Body of pancreas (tissue), 4 donors: Measurements from ENCODE around the gene LRRC51. TPM values are rescaled to one million over a fixed set of nuclear protein-coding genes. Genes with fewer than 3 reads are reported as not detected.
A peak's percentile ranks its signal among the peaks of the same experiment; 100 is the strongest.

ENCODE experiments used
- ATAC-seq: fragments of 150-250 bp; one replicate; pipeline ENCODE4 v1.9.1; 2016
- DNase-seq, 4 donors: peaks; one replicate each; pipeline ENCODE4 v3.0.0-alpha.2; 2019
- H3K27ac ChIP-seq, 4 donors: fragments of 200-600 bp; sonication (generic); 1 replicate in 3 of 4; 2 replicates in 1 of 4; pipeline versions ENCODE4 v1.5.1 to v1.6.1; 2016 to 2019; ENCODE audit warnings: mild to moderate bottlenecking in 1 of 4, mixed read lengths in 1 of 4, moderate library complexity in 1 of 4
- H3K27me3 ChIP-seq, 2 donors: fragments of 200-600 bp; sonication (generic); one replicate each; pipeline ENCODE4 v1.6.0; 2016; ENCODE audit warnings: mild to moderate bottlenecking in 1 of 2
- H3K36me3 ChIP-seq, 2 donors: fragments of 200-600 bp; sonication (generic); replicated peaks in 1 of 2; 2 replicates each; pipeline ENCODE4 v1.5.1; 2016; ENCODE audit warnings: low read depth in 2 of 2; ENCODE audit not compliant: insufficient read depth in 1 of 2
- H3K4me1 ChIP-seq: fragments of 200-600 bp; sonication (generic); one replicate; pipeline ENCODE4 v1.6.0; 2016
- H3K4me3 ChIP-seq, 2 donors: fragments of 200-600 bp; sonication (generic); 1 replicate in 1 of 2; 2 replicates in 1 of 2; pipeline ENCODE4 v1.5.1; 2016 to 2019
- H3K9me3 ChIP-seq, 3 donors: fragments of 200-600 bp; sonication (generic); 1 replicate in 2 of 3; 2 replicates in 1 of 3; pipeline ENCODE4 v1.5.1; 2016
- CTCF ChIP-seq, 7 experiments: fragments of 450-650 bp in 4 of 7; fragments of 200-600 bp in 3 of 7; sonication (generic) in 3 of 7; IDR thresholded peaks; one replicate each; pipeline ENCODE4 v1.5.1; 2016 to 2019; ENCODE audit warnings: antibody characterized with exemption in 7 of 7
- POLR2A ChIP-seq, 3 donors: fragments of 450-650 bp; IDR thresholded peaks; one replicate each; pipeline ENCODE4 v1.6.1; 2016; ENCODE audit warnings: antibody characterized with exemption in 3 of 3, mild to moderate bottlenecking in 2 of 3
- WGBS, 2 donors: methylation state at CpG; one replicate each; pipeline ENCODE4 v1.1.5; 2017; 5-methylcytosine and 5-hydroxymethylcytosine counted together
- intact Hi-C: fragments of 100-400 bp; cut with DNase I; formaldehyde crosslinking; loops from one replicate; pipeline ENCODE4 v1.15.1; 2023
- total RNA-seq, 2 donors: library from RNA; depleted of rRNA; stranded (reverse); fragments of >200 nt; gene quantifications; one replicate each; pipeline ENCODE4 v1.1.0, GENCODE V29; 2016

The LRRC51 gene
- total RNA-seq, 2 donors from 2014 or later = 2.3 to 9.9 TPM

- no peaks in the 10 kb centered on the region for H3K27me3 ChIP-seq
- peak overlapping the region; percentile 84 to 95 (median 88) for H3K27ac ChIP-seq
- no peak for DNase-seq
- peak overlapping the region; percentile 37 to 80 for H3K4me3 ChIP-seq
- peaks cover 14 to 15% of the 10 kb centered on the region in 2 donors for H3K36me3 ChIP-seq
- peaks cover 27% of the 10 kb centered on the region for H3K4me1 ChIP-seq
- 1% methylated on average over 9 of the region's 9 CpGs for WGBS, 2 donors
- no peak for ATAC-seq
- TF ChIP-seq CTCF (IDR thresholded peaks at IDR 0.05) = no peak
- TF ChIP-seq POLR2A (IDR thresholded peaks at IDR 0.05) = no peak
- H3K9me3 ChIP-seq = no peaks in the 10 kb centered on the region
- intact Hi-C loops = no loop called here
Measured at GRCh38 chr11:72102631-72102945, 21.9 kb downstream of the LRRC51 start.

- DNase-seq (peak; percentile 99 to 100 (median 100)), ATAC-seq (peak; percentile 99)
- H3K27ac ChIP-seq = peak within 1 kb of the TSS; percentile 84 to 95 (median 88)
- intact Hi-C loops = no loop called here
- no peaks in the 10 kb centered on the region for H3K27me3 ChIP-seq
- WGBS, 2 donors = 2 to 7% methylated on average over 10 to 64 of the region's 64 CpGs
- H3K36me3 ChIP-seq = peaks cover 8 to 9% of the 10 kb centered on the region in 2 donors
- peaks cover 27% of the 10 kb centered on the region for H3K4me1 ChIP-seq
- peak within 1 kb of the TSS; percentile 37 to 80 for H3K4me3 ChIP-seq
- TF ChIP-seq POLR2A (IDR thresholded peaks at IDR 0.05) (peak; percentile 56 to 86 (median 83)), CTCF (IDR thresholded peaks at IDR 0.05) (peak; percentile 5 to 81 (median 64))
- no peaks in the 10 kb centered on the region for H3K9me3 ChIP-seq
Measured at GRCh38 chr11:72102946-72103753, 22.5 kb downstream of the LRRC51 start, which contains the start of gene LAMTOR1. TSS of gene LAMTOR1 (minus strand) at chr11:72103297. CDS start at chr11:72103224, 73 bp downstream.

- H3K27me3 ChIP-seq = no peaks in the 10 kb centered on the region
- DNase-seq (no peak), ATAC-seq (no peak)
- H3K4me3 ChIP-seq = no peak overlapping the region
- 74 to 77% methylated on average over 11 of the region's 11 CpGs for WGBS, 2 donors
- no peaks in the 10 kb centered on the region for H3K9me3 ChIP-seq
- no peak for TF ChIP-seq POLR2A (IDR thresholded peaks at IDR 0.05)
- H3K36me3 ChIP-seq = peaks cover 2 to 3% of the 10 kb centered on the region in 2 donors
- H3K27ac ChIP-seq = peak overlapping the region; percentile 74 to 95 (median 86)
- intact Hi-C loops = no loop called here
- peaks cover 27% of the 10 kb centered on the region for H3K4me1 ChIP-seq
Measured at GRCh38 chr11:72103754-72104167, 23.1 kb downstream of the LRRC51 start.

- Histone ChIP-seq H3K27ac (no peak within 1 kb of the TSS), H3K4me1 (peaks cover 21% of the 10 kb centered on the region), H3K27me3 (no peaks in the 10 kb centered on the region), H3K4me3 (no peak within 1 kb of the TSS), H3K9me3 (no peaks in the 10 kb centered on the region), H3K36me3 (no peaks in the 10 kb centered on the region)
- WGBS, 2 donors = 87 to 92% methylated on average over 12 to 14 of the region's 14 CpGs
- ATAC-seq (no peak), DNase-seq (no peak)
- intact Hi-C loops = no loop called here
- TF ChIP-seq POLR2A (IDR thresholded peaks at IDR 0.05) = no peak
- TF ChIP-seq CTCF (IDR thresholded peaks at IDR 0.05) = no peak
Measured at GRCh38 chr11:72105888-72106287, 25.2 kb downstream of the LRRC51 start, which contains the start of gene TOMT. TSS of gene TOMT (plus strand) at chr11:72105924. CDS start at chr11:72105952, 28 bp downstream.

- no peaks in the 10 kb centered on the region for H3K27me3 ChIP-seq
- H3K4me3 ChIP-seq = no peak overlapping the region
- no peak for ATAC-seq
- peak overlapping the region; percentile 96 to 98 (median 96) for H3K27ac ChIP-seq
- 1% methylated on average over 9 to 10 of the region's 10 CpGs for WGBS, 2 donors
- intact Hi-C loops = no loop called here
- no peaks in the 10 kb centered on the region for H3K9me3 ChIP-seq
- peaks cover 15% of the 10 kb centered on the region for H3K4me1 ChIP-seq
- H3K36me3 ChIP-seq = no peaks in the 10 kb centered on the region
- no peak for DNase-seq
- TF ChIP-seq CTCF (IDR thresholded peaks at IDR 0.05) = no peak
- TF ChIP-seq POLR2A (IDR thresholded peaks at IDR 0.05) = no peak
Measured at GRCh38 chr11:72111300-72112142, 30.9 kb downstream of the LRRC51 start.
